Measurements from ENCODE around the gene SPATA16.
"Not testable (repeated sequence)": the region's sequence is repeated elsewhere in the genome, so short reads cannot be mapped to it uniquely, and the experiment has no call there.

The SPATA16 gene

GRCh38 chr3:173058229-173058628 is 82.8 kb downstream of the SPATA16 start:
- no peak for DNase-seq (ENCODE audit: low read depth)

- DNase-seq (ENCODE audit: low read depth): no peak
Observed at GRCh38 chr3:173055228-173055933, 85.7 kb downstream of the SPATA16 start.

- no peak for DNase-seq (ENCODE audit: low read depth)
Observed at GRCh38 chr3:173049360-173049759, 91.7 kb downstream of the SPATA16 start.

GRCh38 chr3:173045770-173046382 is 95.2 kb downstream of the SPATA16 start:
- DNase-seq (ENCODE audit: low read depth): peak; percentile 3

- DNase-seq (ENCODE audit: low read depth): no peak
Observed at GRCh38 chr3:173044998-173045397, 96.0 kb downstream of the SPATA16 start.

GRCh38 chr3:173043757-173044156 is 97.3 kb downstream of the SPATA16 start:
- DNase-seq (ENCODE audit: low read depth): no peak

- no peak for DNase-seq (ENCODE audit: low read depth)
Observed at GRCh38 chr3:173038484-173038871, 102.6 kb downstream of the SPATA16 start.

GRCh38 chr3:173037840-173038483 is 103.1 kb downstream of the SPATA16 start:
- DNase-seq (ENCODE audit: low read depth): no peak

- no peak for DNase-seq (ENCODE audit: low read depth)
Observed at GRCh38 chr3:173030273-173030672, 110.8 kb downstream of the SPATA16 start.

- no peak for DNase-seq (ENCODE audit: low read depth)
Observed at GRCh38 chr3:173028351-173028750, 112.7 kb downstream of the SPATA16 start.

- no peak for DNase-seq (ENCODE audit: low read depth)
Observed at GRCh38 chr3:173027429-173027828, 113.6 kb downstream of the SPATA16 start.

GRCh38 chr3:173025941-173026340 is 115.1 kb downstream of the SPATA16 start:
- no peak for DNase-seq (ENCODE audit: low read depth)

- no peak for DNase-seq (ENCODE audit: low read depth)
Observed at GRCh38 chr3:173021547-173022185, 119.4 kb downstream of the SPATA16 start.

- not testable (repeated sequence) for DNase-seq (ENCODE audit: low read depth)
Observed at GRCh38 chr3:173020128-173020527, 120.9 kb downstream of the SPATA16 start.

GRCh38 chr3:173019378-173019777 is 121.7 kb downstream of the SPATA16 start:
- DNase-seq (ENCODE audit: low read depth): no peak

GRCh38 chr3:173018758-173019157 is 122.3 kb downstream of the SPATA16 start:
- DNase-seq (ENCODE audit: low read depth): no peak

GRCh38 chr3:173013219-173013832 is 127.7 kb downstream of the SPATA16 start:
- DNase-seq (ENCODE audit: low read depth): no peak

- DNase-seq (ENCODE audit: low read depth): no peak
Observed at GRCh38 chr3:173009410-173009809, 131.6 kb downstream of the SPATA16 start.

GRCh38 chr3:173008978-173009377 is 132.1 kb downstream of the SPATA16 start:
- DNase-seq (ENCODE audit: low read depth): no peak

- DNase-seq (ENCODE audit: low read depth): no peak
Observed at GRCh38 chr3:173007079-173007723, 133.8 kb downstream of the SPATA16 start.

- DNase-seq (ENCODE audit: low read depth): no peak
Observed at GRCh38 chr3:173006006-173006405, 135.0 kb downstream of the SPATA16 start.

GRCh38 chr3:173004681-173005080 is 136.4 kb downstream of the SPATA16 start:
- DNase-seq (ENCODE audit: low read depth): no peak

All from iris pigment epithelial cell (primary cell).